OCI-LY7 (cell line): ENCODE data around the gene NPAS2. TPM values are rescaled to one million over a fixed set of nuclear protein-coding genes. Genes with fewer than 3 reads are reported as not detected.

ENCODE experiments used
- BruUV-seq: library from RNA; stranded (reverse); fragments of 400-500 nt; replicated peaks from 2 replicates; lab custom pipeline; 2021; lab: Mats Ljungman, UMichigan
- CTCF ChIA-PET: fragments of 300-600 bp; sonication (Branson Sonifier 250); formaldehyde crosslinking; loops from one replicate; lab custom pipeline; 2022; ENCODE audit warnings: antibody characterized with exemption; ENCODE audit not compliant: unreplicated experiment; lab: Charles Lee
- POLR2A ChIA-PET: fragments of 300-600 bp; sonication (Branson Sonifier 250); formaldehyde crosslinking; loops from one replicate; lab custom pipeline; 2022; ENCODE audit warnings: antibody characterized with exemption; lab: Charles Lee
- DNase-seq: peaks from one replicate; pipeline ENCODE4 v3.0.0-alpha.2; 2015; ENCODE audit warnings: low spot score
- H2AFZ ChIP-seq: fragments of 200-600 bp; sonication (generic), shearing (Covaris generic); 2 replicates; pipeline ENCODE4 v1.6.1; 2014; ENCODE audit warnings: mild to moderate bottlenecking, antibody characterized with exemption, low read length, moderate library complexity
- H3K27ac ChIP-seq: fragments of 200-600 bp; sonication (generic); 2 replicates; pipeline ENCODE4 v1.5.1; 2014; ENCODE audit warnings: mixed run types, low read depth, mild to moderate bottlenecking, moderate library complexity, low read length, inconsistent platforms; ENCODE audit not compliant: poor library complexity, severe bottlenecking
- H3K36me3 ChIP-seq: fragments of 200-600 bp; sonication (generic); 2 replicates; pipeline ENCODE4 v1.6.1; 2014; ENCODE audit warnings: mild to moderate bottlenecking, antibody characterized with exemption, low read length, moderate library complexity, mixed read lengths; ENCODE audit not compliant: insufficient read depth
- H3K4me1 ChIP-seq: fragments of 200-600 bp; sonication (generic); 2 replicates; pipeline ENCODE4 v1.5.1; 2014; ENCODE audit warnings: mild to moderate bottlenecking, low read length; ENCODE audit not compliant: insufficient read depth, poor library complexity, severe bottlenecking
- H3K4me2 ChIP-seq: fragments of 200-600 bp; sonication (generic); 2 replicates; pipeline ENCODE4 v1.6.1; 2014; ENCODE audit warnings: mild to moderate bottlenecking, low read length
- H3K4me3 ChIP-seq: fragments of 200-600 bp; sonication (generic); 2 replicates; pipeline ENCODE4 v1.5.1; 2014; ENCODE audit warnings: mild to moderate bottlenecking, low read depth, low read length; ENCODE audit not compliant: poor library complexity, severe bottlenecking
- H3K79me2 ChIP-seq: fragments of 200-600 bp; sonication (generic); 2 replicates; pipeline ENCODE4 v1.6.1; 2016; ENCODE audit warnings: low read depth, mild to moderate bottlenecking, low read length, moderate library complexity, mixed read lengths; ENCODE audit not compliant: insufficient read depth
- H3K9me2 ChIP-seq: fragments of 200-600 bp; sonication (generic); 2 replicates; pipeline ENCODE4 v1.6.1; 2016; ENCODE audit warnings: mild to moderate bottlenecking, low read length, mixed read lengths; ENCODE audit not compliant: insufficient read depth
- H3K9me3 ChIP-seq: fragments of 200-600 bp; sonication (generic); 2 replicates; pipeline ENCODE4 v1.6.1; 2014; ENCODE audit warnings: mild to moderate bottlenecking, mixed run types, low read length, mixed read lengths
- H4K20me1 ChIP-seq: fragments of 200-600 bp; sonication (generic); 2 replicates; pipeline ENCODE4 v1.6.1; 2014; ENCODE audit warnings: mild to moderate bottlenecking, antibody characterized with exemption, low read length, moderate library complexity, mixed read lengths; ENCODE audit not compliant: insufficient read depth
- EZH2phosphoT487 ChIP-seq: fragments of 200-600 bp; sonication (generic); IDR thresholded peaks from 2 replicates; pipeline ENCODE4 v1.6.1; 2018; ENCODE audit warnings: low read depth, borderline replicate concordance, mild to moderate bottlenecking, mixed run types, antibody characterized with exemption, low read length, moderate library complexity, mixed read lengths
- intact Hi-C: fragments of 100-400 bp; cut with micrococcal nuclease; formaldehyde crosslinking; loops from one replicate; pipeline ENCODE4 v1.10.0; 2022; ENCODE audit not compliant: unreplicated experiment
- total RNA-seq, 2 experiments: library from RNA; depleted of rRNA in 1 of 2; stranded (reverse); fragments of >200 nt in 1 of 2; shearing (Covaris generic) in 1 of 2; gene quantifications; 2 replicates each; pipeline ENCODE4 v1.2.3, GENCODE V29; 2014 to 2022
- TF ChIP-seq, protein P1 (sequence below): fragments of 200-600 bp; sonication (generic); conservative IDR thresholded peaks from 2 replicates; pipeline ENCODE4 v1.5.1; 2014; ENCODE audit warnings: mild to moderate bottlenecking, antibody characterized with exemption, low read length, moderate library complexity, mixed read lengths

Gene NPAS2
- total RNA-seq, 2 experiments from 2014 or later: not detected

DNA sequence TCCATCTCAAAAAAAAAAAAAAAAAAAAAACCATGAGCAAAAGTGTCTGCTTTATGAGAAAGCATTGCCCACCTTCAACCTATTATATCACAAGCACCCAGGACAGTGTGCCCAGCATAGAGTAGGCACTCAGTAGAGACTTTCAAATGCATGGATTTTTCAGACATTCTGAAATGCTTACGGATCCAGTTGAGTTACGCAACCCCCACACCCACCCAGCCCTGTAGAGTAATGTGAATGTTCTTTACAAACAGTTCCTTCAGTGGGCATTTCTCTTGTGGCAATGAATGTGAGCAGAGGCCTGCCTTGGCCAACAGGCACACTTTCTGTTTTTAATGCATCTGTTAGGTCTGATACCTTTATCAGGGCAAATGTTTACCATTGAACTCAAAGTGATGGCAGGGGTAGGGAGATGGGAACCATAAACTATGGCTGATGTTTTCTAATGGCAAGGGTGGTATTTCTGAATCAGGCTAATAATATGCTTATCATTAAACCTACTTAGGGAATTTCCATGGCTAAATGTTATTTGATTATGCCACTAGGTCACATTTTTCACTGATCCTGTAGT, 117.1 kb downstream of the NPAS2 start:
- TF ChIP-seq, protein P1, sequence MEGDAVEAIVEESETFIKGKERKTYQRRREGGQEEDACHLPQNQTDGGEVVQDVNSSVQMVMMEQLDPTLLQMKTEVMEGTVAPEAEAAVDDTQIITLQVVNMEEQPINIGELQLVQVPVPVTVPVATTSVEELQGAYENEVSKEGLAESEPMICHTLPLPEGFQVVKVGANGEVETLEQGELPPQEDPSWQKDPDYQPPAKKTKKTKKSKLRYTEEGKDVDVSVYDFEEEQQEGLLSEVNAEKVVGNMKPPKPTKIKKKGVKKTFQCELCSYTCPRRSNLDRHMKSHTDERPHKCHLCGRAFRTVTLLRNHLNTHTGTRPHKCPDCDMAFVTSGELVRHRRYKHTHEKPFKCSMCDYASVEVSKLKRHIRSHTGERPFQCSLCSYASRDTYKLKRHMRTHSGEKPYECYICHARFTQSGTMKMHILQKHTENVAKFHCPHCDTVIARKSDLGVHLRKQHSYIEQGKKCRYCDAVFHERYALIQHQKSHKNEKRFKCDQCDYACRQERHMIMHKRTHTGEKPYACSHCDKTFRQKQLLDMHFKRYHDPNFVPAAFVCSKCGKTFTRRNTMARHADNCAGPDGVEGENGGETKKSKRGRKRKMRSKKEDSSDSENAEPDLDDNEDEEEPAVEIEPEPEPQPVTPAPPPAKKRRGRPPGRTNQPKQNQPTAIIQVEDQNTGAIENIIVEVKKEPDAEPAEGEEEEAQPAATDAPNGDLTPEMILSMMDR: no peak
- no peak for TF ChIP-seq EZH2phosphoT487
- intact Hi-C loops: no loop called here
- no peak overlapping the region for H3K4me2 ChIP-seq
- no peak overlapping the region for H3K4me3 ChIP-seq
- H3K27ac ChIP-seq: no peak overlapping the region
- no peaks in the 10 kb centered on the region for H3K79me2 ChIP-seq
- no peak overlapping the region for H2AFZ ChIP-seq
- POLR2A ChIA-PET: interaction anchor here (1.2 kb wide), 1 partner anchor 19 kb away, joined by 10 read pairs; no protein-coding TSS in a partner anchor
- BruUV-seq: no TSS peak
- DNase-seq: no peak
- no peaks in the 10 kb centered on the region for H3K36me3 ChIP-seq
- H3K9me3 ChIP-seq: no peaks in the 10 kb centered on the region
- no peaks in the 10 kb centered on the region for H4K20me1 ChIP-seq
- CTCF ChIA-PET: no interaction called here
- no peaks in the 10 kb centered on the region for H3K4me1 ChIP-seq
- no peaks in the 10 kb centered on the region; the same call in 1 of the 2 replicates for H3K9me2 ChIP-seq

DNA sequence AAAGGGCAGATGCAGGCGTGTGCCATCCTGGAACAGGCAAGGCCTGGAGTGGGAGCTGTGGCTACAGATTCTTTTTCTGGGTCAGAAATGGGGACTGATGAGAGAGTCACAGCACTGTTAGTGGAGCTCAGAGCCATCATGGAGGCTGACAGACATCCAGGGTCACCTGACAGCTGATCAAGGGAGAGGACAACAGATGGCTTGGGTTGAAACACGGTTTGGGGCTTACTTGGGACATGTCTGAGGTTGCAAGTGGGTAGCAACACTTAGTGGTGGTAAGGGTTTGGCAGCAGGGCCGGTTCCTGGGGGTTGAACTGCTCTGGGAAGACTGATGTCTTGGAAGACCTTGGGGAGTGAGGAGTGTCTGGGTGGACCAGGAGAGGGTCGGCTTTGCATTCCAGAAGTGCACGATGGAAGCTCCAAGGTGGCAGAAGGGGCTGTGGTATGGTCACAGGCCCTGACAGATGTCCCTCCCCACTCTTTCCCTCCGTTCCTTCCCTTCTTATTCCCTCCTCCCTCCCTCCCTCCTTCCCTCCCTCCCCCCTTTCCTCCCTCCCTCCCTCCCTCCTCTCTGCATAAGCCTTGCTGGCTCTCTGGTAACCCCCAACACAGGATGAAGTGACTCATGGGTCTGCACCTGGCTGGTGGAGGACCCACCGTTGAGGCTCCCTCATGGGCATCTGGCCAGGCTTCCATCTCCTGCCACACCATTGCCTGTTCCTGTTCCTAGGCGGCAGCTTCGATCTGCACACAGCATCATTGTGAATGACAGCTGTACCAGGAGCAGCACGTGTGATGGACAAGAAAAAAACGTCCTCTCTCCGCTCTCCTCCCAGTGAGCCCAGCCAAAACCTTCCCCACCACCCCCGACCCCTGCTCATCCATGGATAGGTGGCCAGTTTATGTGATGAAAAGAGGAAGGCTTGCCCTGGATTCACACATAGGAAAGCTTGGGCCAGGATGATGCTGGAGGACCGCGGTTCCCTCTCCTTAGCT, 118.4 kb downstream of the NPAS2 start:
- no TSS peak for BruUV-seq

More for the DNA sequence above, 118.4 kb downstream of the NPAS2 start:
- H3K4me1 ChIP-seq: no peaks in the 10 kb centered on the region
- no peaks in the 10 kb centered on the region; the same call in 1 of the 2 replicates for H3K9me2 ChIP-seq
- no peaks in the 10 kb centered on the region for H3K36me3 ChIP-seq
- H3K4me2 ChIP-seq: no peak overlapping the region
- no peak for DNase-seq
- TF ChIP-seq, protein P1: no peak
- TF ChIP-seq EZH2phosphoT487: no peak
- H2AFZ ChIP-seq: no peak overlapping the region
- H4K20me1 ChIP-seq: no peaks in the 10 kb centered on the region
- no peak overlapping the region for H3K4me3 ChIP-seq
- H3K79me2 ChIP-seq: no peaks in the 10 kb centered on the region
- POLR2A ChIA-PET: interaction anchor here (0.6 kb wide), 1 partner anchor 373 kb away, joined by 7 read pairs; no protein-coding TSS in a partner anchor
- no peak overlapping the region for H3K27ac ChIP-seq
- H3K9me3 ChIP-seq: no peaks in the 10 kb centered on the region
- intact Hi-C loops: no loop called here
- CTCF ChIA-PET: no interaction called here
